ENCODE results near the gene DGKQ.

DNA sequence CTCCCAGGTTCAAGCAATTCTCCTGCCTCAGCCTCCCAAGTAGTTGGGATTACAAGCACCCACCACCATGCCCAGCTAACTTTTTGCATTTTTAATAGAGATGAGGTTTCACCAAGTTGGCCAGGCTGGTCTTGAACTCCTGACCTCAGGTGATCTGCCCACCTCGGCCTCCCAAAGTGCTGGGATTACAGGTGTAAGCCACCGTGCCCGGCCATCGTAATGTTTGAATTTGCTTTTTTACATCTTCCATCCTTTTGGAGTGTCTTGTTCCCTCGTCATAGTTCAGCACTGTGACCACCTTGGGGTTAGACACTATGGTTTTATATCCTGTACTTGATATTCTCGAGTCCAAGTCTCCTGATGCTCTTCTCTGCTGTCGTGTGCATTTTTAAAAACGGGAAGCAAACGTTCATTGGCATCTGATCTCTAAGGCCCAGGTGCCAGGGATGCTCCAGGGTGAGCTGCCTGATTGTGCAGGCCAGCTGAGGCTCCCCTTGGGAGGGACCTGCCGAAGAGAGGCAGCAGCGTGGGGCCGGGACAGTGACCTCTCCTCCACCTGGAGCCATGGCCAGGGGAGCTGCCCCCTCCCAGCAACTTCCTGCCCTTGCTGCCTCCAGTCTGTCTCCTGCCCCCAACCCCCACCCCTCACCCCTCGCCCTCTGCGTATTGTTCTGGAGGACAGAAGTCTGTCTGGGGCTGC lies 16.7 kb downstream of the DGKQ start:
- no peak for TF ChIP-seq POLR2AphosphoS5 (IDR thresholded peaks at IDR 0.05; ENCODE audit: insufficient read depth, low read depth, low read length)
- TF ChIP-seq, protein P1, sequence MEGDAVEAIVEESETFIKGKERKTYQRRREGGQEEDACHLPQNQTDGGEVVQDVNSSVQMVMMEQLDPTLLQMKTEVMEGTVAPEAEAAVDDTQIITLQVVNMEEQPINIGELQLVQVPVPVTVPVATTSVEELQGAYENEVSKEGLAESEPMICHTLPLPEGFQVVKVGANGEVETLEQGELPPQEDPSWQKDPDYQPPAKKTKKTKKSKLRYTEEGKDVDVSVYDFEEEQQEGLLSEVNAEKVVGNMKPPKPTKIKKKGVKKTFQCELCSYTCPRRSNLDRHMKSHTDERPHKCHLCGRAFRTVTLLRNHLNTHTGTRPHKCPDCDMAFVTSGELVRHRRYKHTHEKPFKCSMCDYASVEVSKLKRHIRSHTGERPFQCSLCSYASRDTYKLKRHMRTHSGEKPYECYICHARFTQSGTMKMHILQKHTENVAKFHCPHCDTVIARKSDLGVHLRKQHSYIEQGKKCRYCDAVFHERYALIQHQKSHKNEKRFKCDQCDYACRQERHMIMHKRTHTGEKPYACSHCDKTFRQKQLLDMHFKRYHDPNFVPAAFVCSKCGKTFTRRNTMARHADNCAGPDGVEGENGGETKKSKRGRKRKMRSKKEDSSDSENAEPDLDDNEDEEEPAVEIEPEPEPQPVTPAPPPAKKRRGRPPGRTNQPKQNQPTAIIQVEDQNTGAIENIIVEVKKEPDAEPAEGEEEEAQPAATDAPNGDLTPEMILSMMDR (IDR thresholded peaks at IDR 0.05; ENCODE audit: extremely low read depth in 1 of 2, insufficient read depth in 1 of 2, low read depth in 1 of 2, low read length in 2 of 2), result no peak
- TF ChIP-seq FOS (IDR thresholded peaks at IDR 0.05; ENCODE audit: borderline replicate concordance, insufficient read depth, low read length), result no peak

Data from endothelial cell of umbilical vein (primary cell).